A673 (cell line): ENCODE data around the gene TUBA4A. TPM values are rescaled to one million over a fixed set of nuclear protein-coding genes. Genes with fewer than 3 reads are reported as not detected.

Experiments used
- BruUV-seq: library from RNA; stranded (reverse); fragments of 400-500 nt; replicated peaks from 2 replicates; lab custom pipeline; 2021; lab: Mats Ljungman, UMichigan
- CTCF ChIA-PET: fragments of 300-600 bp; sonication (Branson Sonifier 250); formaldehyde crosslinking; loops from one replicate; lab custom pipeline; 2022; ENCODE audit warnings: antibody characterized with exemption; lab: Charles Lee
- POLR2A ChIA-PET: fragments of 300-600 bp; sonication (Branson Sonifier 250); formaldehyde crosslinking; loops from one replicate; lab custom pipeline; 2022; ENCODE audit warnings: antibody characterized with exemption; ENCODE audit not compliant: low non-redundant PET; lab: Charles Lee
- DNase-seq: peaks from one replicate; pipeline ENCODE4 v3.0.0-alpha.2; 2015; ENCODE audit warnings: low spot score
- H3K27ac ChIP-seq: fragments of 200-600 bp; sonication (generic); 2 replicates; pipeline ENCODE4 v1.5.1; 2016; ENCODE audit warnings: mixed run types, low read depth, mild to moderate bottlenecking, mixed read lengths, antibody characterized with exemption, low read length; ENCODE audit not compliant: poor library complexity, severe bottlenecking
- H3K27me3 ChIP-seq: fragments of 200-600 bp; sonication (generic); replicated peaks from 2 replicates; pipeline ENCODE4 v1.6.1; 2017; ENCODE audit warnings: mixed run types, low read depth, mild to moderate bottlenecking, mixed read lengths, antibody characterized with exemption, low read length; ENCODE audit not compliant: insufficient read depth, poor library complexity
- H3K36me3 ChIP-seq: fragments of 200-600 bp; sonication (generic); 2 replicates; pipeline ENCODE4 v1.6.1; 2016; ENCODE audit warnings: mixed run types, mild to moderate bottlenecking, mixed read lengths, antibody characterized with exemption, low read length; ENCODE audit not compliant: insufficient read depth, poor library complexity, severe bottlenecking
- H3K4me1 ChIP-seq: fragments of 200-600 bp; sonication (generic); 2 replicates; pipeline ENCODE4 v1.6.1; 2017; ENCODE audit warnings: mixed run types, mild to moderate bottlenecking, mixed read lengths, antibody characterized with exemption, low read length; ENCODE audit not compliant: insufficient read depth, poor library complexity, severe bottlenecking
- H3K4me3 ChIP-seq: fragments of 200-600 bp; sonication (generic); 2 replicates; pipeline ENCODE4 v1.5.1; 2016; ENCODE audit warnings: low read depth, mixed run types, mild to moderate bottlenecking, mixed read lengths, low read length; ENCODE audit not compliant: poor library complexity, severe bottlenecking
- H3K9me3 ChIP-seq: fragments of 200-600 bp; sonication (generic); 2 replicates; pipeline ENCODE4 v1.6.1; 2016; ENCODE audit warnings: mixed run types, low read depth, mild to moderate bottlenecking, mixed read lengths, antibody characterized with exemption, low read length; ENCODE audit not compliant: poor library complexity, severe bottlenecking
- CTCF ChIP-seq: fragments of 300-800, 200-600 bp; sonication (generic); conservative IDR thresholded peaks from 2 replicates; pipeline ENCODE4 v1.5.1; 2017; ENCODE audit warnings: low read depth, mild to moderate bottlenecking, antibody characterized with exemption, low read length, moderate library complexity, mixed read lengths
- EZH2 ChIP-seq: fragments of 200-600 bp; sonication (generic); IDR thresholded peaks from 2 replicates; pipeline ENCODE4 v1.6.1; 2017; ENCODE audit warnings: borderline replicate concordance, low read depth, mild to moderate bottlenecking, mixed read lengths, antibody characterized with exemption, low read length; ENCODE audit not compliant: poor library complexity, severe bottlenecking
- intact Hi-C: fragments of 100-400 bp; cut with micrococcal nuclease; formaldehyde crosslinking; loops from one replicate; pipeline ENCODE4 v1.10.0; 2022; ENCODE audit not compliant: unreplicated experiment
- total RNA-seq: library from RNA; stranded (reverse); gene quantifications from 2 replicates; pipeline ENCODE4 v1.2.3, GENCODE V29; 2021

The TUBA4A gene
- total RNA-seq, 1 experiment from 2014 or later = 68.0 TPM

DNA sequence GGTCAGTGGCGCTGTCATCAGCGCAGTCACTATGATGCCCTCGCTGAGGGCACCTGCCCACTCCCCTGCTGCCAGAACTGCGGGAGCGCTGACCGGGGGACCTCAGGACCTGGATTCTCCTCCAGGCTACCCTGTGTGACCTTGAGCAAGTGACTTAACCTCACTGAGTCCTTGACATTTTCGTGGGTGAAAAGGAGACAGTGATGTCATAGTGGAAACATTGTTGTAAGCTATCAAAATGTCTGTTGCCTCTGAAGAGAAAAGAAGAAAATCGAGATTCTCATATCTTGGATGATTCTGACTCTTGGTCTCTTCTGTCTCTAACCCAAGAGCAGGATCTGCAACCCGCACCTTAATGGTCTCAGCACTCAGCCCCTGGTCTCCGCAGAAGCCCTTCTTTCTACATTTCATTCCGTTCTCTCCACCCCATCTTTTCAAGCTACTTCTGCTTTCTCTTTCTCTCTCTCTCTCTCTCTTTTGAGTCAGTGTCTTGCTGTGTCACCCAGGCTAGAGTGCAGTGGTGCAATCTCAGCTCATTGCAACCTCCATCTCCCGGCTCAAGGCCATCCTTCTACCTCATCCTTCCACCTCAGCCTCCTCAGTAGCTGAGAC, 978 bp upstream of the TUBA4A start:
- Histone ChIP-seq H3K4me1 (peaks cover 26% of the 10 kb centered on the region), H3K27me3 (peaks cover 22% of the 10 kb centered on the region), H3K9me3 (no peaks in the 10 kb centered on the region), H3K27ac (no peak overlapping the region), H3K4me3 (peak overlapping the region; percentile 71), H3K36me3 (peaks cover 5% of the 10 kb centered on the region)
- intact Hi-C loops = no loop called here
- TF ChIP-seq CTCF (no peak), EZH2 (peak; percentile 59)
- ChIA-PET CTCF (no interaction called here), POLR2A (no interaction called here)
- BruUV-seq = no TSS peak
- DNase-seq = no peak

DNA sequence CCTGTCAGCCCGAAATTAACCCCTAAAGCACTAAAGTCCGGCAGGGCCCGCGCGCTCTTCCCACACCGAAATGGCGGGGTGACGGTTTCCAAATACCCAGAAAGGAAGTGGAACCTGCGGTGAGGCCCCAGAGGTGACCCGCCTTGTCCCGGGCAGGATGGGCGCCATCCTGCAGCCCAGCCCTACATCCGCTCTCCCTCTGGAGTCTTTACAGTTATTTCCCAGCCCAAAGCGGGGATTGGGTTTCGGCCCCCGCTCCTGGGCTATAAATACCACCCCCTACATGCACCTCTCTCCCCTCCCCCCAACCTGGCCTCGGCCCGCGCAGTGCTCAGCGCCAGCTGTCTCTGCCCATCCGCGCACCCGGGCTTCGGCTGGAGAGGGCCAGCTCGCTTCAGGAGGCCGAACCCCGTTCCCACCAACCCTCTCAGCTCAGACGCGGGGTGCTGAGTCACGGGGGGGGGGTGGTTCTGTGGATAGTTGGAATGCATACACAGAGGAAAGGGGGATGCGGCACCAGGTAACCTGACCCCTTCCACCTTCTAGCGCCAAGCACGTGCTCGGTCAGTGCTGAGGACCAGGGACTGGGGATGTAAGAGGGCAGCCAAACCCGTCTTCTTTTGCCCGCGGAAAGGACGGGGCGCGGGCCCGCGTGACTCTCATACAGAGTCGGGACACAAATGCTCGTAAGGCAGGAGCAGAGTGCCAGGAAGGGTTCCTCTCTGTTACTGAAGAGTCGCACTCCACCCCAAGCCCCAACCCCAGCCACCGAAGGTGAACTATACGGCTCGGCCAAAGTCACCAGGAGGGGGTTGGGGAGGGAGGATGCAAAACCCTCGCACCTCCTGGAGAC, 592 bp downstream of the TUBA4A start, which contains the start of gene TUBA4B:
TUBA4B (plus strand) TSS at position 344 of the 853 bp plus-strand sequence; CDS start at position 509, 165 bp downstream.
- Histone ChIP-seq H3K4me3 (peak within 1 kb of the TSS; percentile 71), H3K27ac (peak within 1 kb of the TSS; percentile 62), H3K4me1 (peaks cover 37% of the 10 kb centered on the region), H3K36me3 (peaks cover 5% of the 10 kb centered on the region), H3K9me3 (no peaks in the 10 kb centered on the region), H3K27me3 (peaks cover 22% of the 10 kb centered on the region)
- ChIA-PET CTCF (interaction anchor here (0.6 to 1.1 kb wide), 5 partner anchors 25 to 180 kb away, joined by 3 to 10 read pairs (median 6); no protein-coding TSS in a partner anchor), POLR2A (no interaction called here)
- no TSS peak for BruUV-seq
- DNase-seq = no peak
- intact Hi-C loops = no loop called here
- TF ChIP-seq CTCF = no peak
- no peak for TF ChIP-seq EZH2

DNA sequence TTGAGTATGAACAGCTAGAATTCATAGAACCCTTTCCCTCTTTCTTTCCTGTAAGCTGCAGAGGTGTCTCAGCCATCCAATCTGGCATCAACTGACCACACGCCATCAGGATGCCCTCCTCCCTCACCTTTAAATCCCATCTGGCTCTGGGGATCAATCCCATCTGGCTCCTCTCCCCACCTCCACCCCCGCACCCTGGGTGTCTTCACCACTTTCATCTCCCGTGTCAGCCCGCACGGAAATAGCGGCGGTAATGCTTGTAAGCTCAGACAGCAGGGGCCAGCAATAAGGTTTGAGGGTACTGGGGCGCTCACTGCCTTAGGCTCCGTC, 1.2 kb downstream of the TUBA4A start:
- Histone ChIP-seq H3K9me3 (no peaks in the 10 kb centered on the region), H3K27me3 (peaks cover 22% of the 10 kb centered on the region), H3K36me3 (peaks cover 5% of the 10 kb centered on the region), H3K4me1 (peaks cover 37% of the 10 kb centered on the region), H3K27ac (peak overlapping the region; percentile 62), H3K4me3 (peak overlapping the region; percentile 71)
- ChIA-PET POLR2A (no interaction called here), CTCF (interaction anchor here (0.6 to 1.1 kb wide), 3 partner anchors 26 to 80 kb away, joined by 6 to 10 read pairs (median 8); no protein-coding TSS in a partner anchor)
- DNase-seq = no peak
- intact Hi-C loops = no loop called here
- TF ChIP-seq EZH2 (no peak), CTCF (no peak)
- TSS peak; percentile 41 for BruUV-seq
